HUDEP-2 (cell line): Measurements from ENCODE around the gene STOX2.

Experiments used
- DNase-seq, 76 experiments: peaks; one replicate each; lab custom pipeline; 2025; ENCODE audit not compliant: unreplicated experiment in 76 of 76; lab: John Stamatoyannopoulos, UW

STOX2 gene

GRCh38 chr4:183977707-183978106 lies 72.6 kb downstream of the STOX2 start:
- no peak for DNase-seq

GRCh38 chr4:183984566-183984965 lies 79.5 kb downstream of the STOX2 start:
- DNase-seq: no peak

GRCh38 chr4:183985786-183986185 lies 80.7 kb downstream of the STOX2 start:
- DNase-seq: no peak

GRCh38 chr4:183986291-183986970 lies 81.3 kb downstream of the STOX2 start:
- DNase-seq: no peak

- no peak for DNase-seq
These were observed 82.2 kb downstream of the STOX2 start for GRCh38 chr4:183986971-183987946.

- no peak for DNase-seq
These were observed 82.9 kb downstream of the STOX2 start for GRCh38 chr4:183987987-183988392.

- no peak for DNase-seq
These were observed 83.8 kb downstream of the STOX2 start for GRCh38 chr4:183988874-183989273.

- DNase-seq: no peak
These were observed 84.4 kb downstream of the STOX2 start for GRCh38 chr4:183989461-183989860.

GRCh38 chr4:183989931-183990330 lies 84.8 kb downstream of the STOX2 start:
- DNase-seq: no peak

- DNase-seq: no peak
These were observed 88.6 kb downstream of the STOX2 start for GRCh38 chr4:183993676-183994075.

- DNase-seq: no peak
These were observed 90.5 kb downstream of the STOX2 start for GRCh38 chr4:183995570-183995969.

- no peak for DNase-seq
These were observed 91.8 kb downstream of the STOX2 start for GRCh38 chr4:183996868-183997267.

- no peak for DNase-seq
These were observed 94.3 kb downstream of the STOX2 start for GRCh38 chr4:183999435-183999834.

GRCh38 chr4:184000457-184001396 lies 95.6 kb downstream of the STOX2 start:
- no peak for DNase-seq

GRCh38 chr4:184003433-184003832 lies 98.3 kb downstream of the STOX2 start:
- DNase-seq: no peak

GRCh38 chr4:184007891-184008290 lies 102.8 kb downstream of the STOX2 start:
- DNase-seq: no peak

- no peak for DNase-seq
These were observed 105.6 kb downstream of the STOX2 start for GRCh38 chr4:184010696-184011095.

- DNase-seq: no peak
These were observed 106.8 kb downstream of the STOX2 start for GRCh38 chr4:184011826-184012380.

- no peak for DNase-seq
These were observed 107.8 kb downstream of the STOX2 start for GRCh38 chr4:184012937-184013336.

- no peak for DNase-seq
These were observed 109.2 kb downstream of the STOX2 start for GRCh38 chr4:184014301-184014700.
